Left lung (tissue), 10 donors: ENCODE data around the gene NPHP4. TPM values are rescaled to one million over a fixed set of nuclear protein-coding genes. Genes with fewer than 3 reads are reported as not detected.
A peak's percentile ranks its signal among the peaks of the same experiment; 100 is the strongest.

ENCODE experiments used
- ATAC-seq: fragments of 200-7000 bp; cut with Tn5 transposase; one replicate; pipeline ENCODE4 v1.9.1; 2020; ENCODE audit warnings: moderate library complexity
- DNase-seq, 4 donors: peaks; one replicate each; pipeline ENCODE4 v3.0.0-alpha.2; 2013 to 2020
- H3K27ac ChIP-seq, 2 donors: fragments of 200-600 bp; sonication (generic) in 1 of 2; one replicate each; pipeline versions ENCODE4 v1.5.0 to v1.8.0; 2020 to 2021
- H3K27me3 ChIP-seq, 2 donors: fragments of 200-600 bp; sonication (generic) in 1 of 2; one replicate each; pipeline versions ENCODE4 v1.5.0 to v1.8.0; 2020 to 2021
- H3K36me3 ChIP-seq, 2 donors: fragments of 200-600 bp; sonication (generic) in 1 of 2; one replicate each; pipeline versions ENCODE4 v1.5.0 to v1.8.0; 2020 to 2021
- H3K4me1 ChIP-seq, 2 donors: fragments of 200-600 bp; one replicate each; pipeline ENCODE4 v1.8.0; 2021
- H3K4me3 ChIP-seq, 2 donors: fragments of 200-600 bp; sonication (generic) in 1 of 2; one replicate each; pipeline versions ENCODE4 v1.5.0 to v1.8.0; 2020 to 2021; ENCODE audit warnings: mild to moderate bottlenecking in 1 of 2
- H3K9me3 ChIP-seq, 2 donors: fragments of 200-600 bp; sonication (generic) in 1 of 2; one replicate each; pipeline versions ENCODE4 v1.5.0 to v1.8.0; 2020 to 2021
- intact Hi-C, 2 donors: fragments of 100-400 bp; cut with DNase I; formaldehyde crosslinking; loops; one replicate each; pipeline versions ENCODE4 v1.11.2 to v1.14.2; 2022
- polyA plus RNA-seq, 6 donors: library from polyadenylated mRNA; unstranded; fragments of 120-200 nt; gene quantifications; one replicate each; pipeline ENCODE4 v1.2.1, GENCODE V29; 2013; ENCODE audit not compliant: insufficient read length in 6 of 6
- total RNA-seq, 2 donors: library from RNA; stranded (reverse); fragmentation: NEBNext Ultra II Directional; extraction: Animal tissue kit (Norgen Biotek cat#: 25700); gene quantifications; one replicate each; pipeline ENCODE4 v1.2.1, GENCODE V29; 2021
- TF ChIP-seq, protein P1 (sequence below), 2 donors: fragments of 200-600 bp; sonication (generic) in 1 of 2; IDR thresholded peaks; one replicate each; pipeline versions ENCODE4 v1.5.0 to v1.8.0; 2021; ENCODE audit warnings: antibody characterized with exemption in 2 of 2
- donor health status: DM: no; HTN: yes; CAD: no.
- donor health status: DM: no; HTN: no; CAD: no.

The NPHP4 gene
- total and polyA plus RNA-seq, 8 donors = 9.4 to 16.4 (median 10.2) TPM

DNA sequence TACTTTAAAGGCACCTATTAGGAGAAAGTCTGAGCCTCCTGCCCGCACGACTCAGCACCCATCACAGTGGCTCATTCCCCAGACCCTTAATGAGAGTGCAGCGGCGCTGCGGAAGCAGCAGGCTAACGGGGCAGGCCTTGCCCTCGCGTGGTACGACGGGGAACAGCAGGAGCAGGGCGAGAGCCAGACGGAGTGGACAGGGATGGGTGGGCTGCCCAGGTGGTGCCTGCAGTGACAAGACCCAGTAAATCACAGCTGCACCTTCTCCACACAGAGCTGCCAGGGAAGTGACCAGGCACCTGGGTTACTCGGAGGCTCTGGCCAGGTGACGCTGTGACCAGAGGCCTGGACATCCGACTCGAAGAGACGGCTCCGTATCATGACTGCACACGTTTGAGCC lies 131.9 kb downstream of the NPHP4 start:
- ATAC-seq = no peak
- Histone ChIP-seq H3K4me1 (no peaks in the 10 kb centered on the region), H3K27ac (no peak overlapping the region)

DNA sequence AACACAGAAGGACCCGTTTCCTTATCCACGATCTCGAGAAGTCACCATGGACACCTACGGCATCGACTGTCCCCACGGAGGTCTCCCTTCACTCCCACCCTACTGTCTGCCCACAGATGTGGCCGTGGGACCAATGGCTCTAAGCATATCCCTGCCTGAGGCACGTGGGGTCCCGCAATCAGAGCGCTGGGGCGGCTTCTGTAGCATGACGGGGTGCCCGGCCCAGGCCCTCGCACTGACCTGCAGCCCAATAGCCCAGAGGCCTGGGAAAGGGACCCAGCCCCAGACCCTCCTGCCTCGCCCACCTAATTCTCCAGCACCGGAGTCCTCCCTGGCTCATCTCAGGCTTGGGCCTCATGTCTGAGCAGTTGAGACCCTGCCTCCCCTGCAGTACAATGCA lies 132.5 kb downstream of the NPHP4 start:
- no peaks in the 10 kb centered on the region for H3K27me3 ChIP-seq

More for the DNA sequence above, 131.9 kb downstream of the NPHP4 start:
- TF ChIP-seq, protein P1, sequence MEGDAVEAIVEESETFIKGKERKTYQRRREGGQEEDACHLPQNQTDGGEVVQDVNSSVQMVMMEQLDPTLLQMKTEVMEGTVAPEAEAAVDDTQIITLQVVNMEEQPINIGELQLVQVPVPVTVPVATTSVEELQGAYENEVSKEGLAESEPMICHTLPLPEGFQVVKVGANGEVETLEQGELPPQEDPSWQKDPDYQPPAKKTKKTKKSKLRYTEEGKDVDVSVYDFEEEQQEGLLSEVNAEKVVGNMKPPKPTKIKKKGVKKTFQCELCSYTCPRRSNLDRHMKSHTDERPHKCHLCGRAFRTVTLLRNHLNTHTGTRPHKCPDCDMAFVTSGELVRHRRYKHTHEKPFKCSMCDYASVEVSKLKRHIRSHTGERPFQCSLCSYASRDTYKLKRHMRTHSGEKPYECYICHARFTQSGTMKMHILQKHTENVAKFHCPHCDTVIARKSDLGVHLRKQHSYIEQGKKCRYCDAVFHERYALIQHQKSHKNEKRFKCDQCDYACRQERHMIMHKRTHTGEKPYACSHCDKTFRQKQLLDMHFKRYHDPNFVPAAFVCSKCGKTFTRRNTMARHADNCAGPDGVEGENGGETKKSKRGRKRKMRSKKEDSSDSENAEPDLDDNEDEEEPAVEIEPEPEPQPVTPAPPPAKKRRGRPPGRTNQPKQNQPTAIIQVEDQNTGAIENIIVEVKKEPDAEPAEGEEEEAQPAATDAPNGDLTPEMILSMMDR (IDR thresholded peaks at IDR 0.05) = no peak
- intact Hi-C loops = no loop called here
- Histone ChIP-seq H3K9me3 (no peaks in the 10 kb centered on the region), H3K27me3 (no peaks in the 10 kb centered on the region), H3K4me3 (no peak overlapping the region), H3K36me3 (peaks cover 0 to 53% of the 10 kb centered on the region in 2 donors)
- DNase-seq = peak in 1 of 4 donors; percentile 65

DNA sequence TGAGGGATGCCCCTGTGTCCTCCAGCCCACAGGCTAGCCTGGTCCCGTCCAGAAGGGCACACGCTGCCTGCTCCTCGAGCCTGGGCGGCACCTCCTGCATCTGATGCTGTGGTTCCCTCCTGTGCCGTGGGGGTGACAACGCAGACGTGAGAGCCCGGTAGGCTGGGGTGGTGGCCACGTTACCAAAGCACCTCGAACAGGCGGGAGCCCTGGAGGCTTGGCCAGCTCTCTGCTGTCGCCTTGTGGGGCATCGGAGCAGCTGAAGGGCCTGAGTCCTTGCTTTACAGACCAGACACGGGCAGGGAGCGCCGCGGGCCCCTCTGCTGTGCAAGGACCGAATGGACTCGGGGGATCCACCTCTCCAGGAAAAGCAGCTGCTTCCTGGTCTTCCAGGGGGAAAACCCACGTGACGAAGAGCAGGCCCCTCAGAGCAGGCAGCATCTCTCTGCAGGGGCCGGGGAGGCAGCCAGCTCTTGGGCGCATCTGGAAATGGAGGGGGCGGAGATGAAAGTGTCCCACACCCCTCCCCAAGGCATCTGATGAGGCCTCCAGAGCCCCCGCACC lies 133.3 kb downstream of the NPHP4 start:
- peaks cover 0 to 39% of the 10 kb centered on the region in 2 donors for H3K36me3 ChIP-seq
- no peaks in the 10 kb centered on the region for H3K9me3 ChIP-seq
- TF ChIP-seq, protein P1 (IDR thresholded peaks at IDR 0.05) = no peak
- no peak overlapping the region for H3K4me3 ChIP-seq
- no peaks in the 10 kb centered on the region for H3K4me1 ChIP-seq
- ATAC-seq (no peak), DNase-seq (peak in 1 of 4 donors; percentile 72)
- H3K27me3 ChIP-seq = no peaks in the 10 kb centered on the region
- no peak overlapping the region for H3K27ac ChIP-seq
- intact Hi-C loops = no loop called here

More for the DNA sequence above, 132.5 kb downstream of the NPHP4 start:
- Histone ChIP-seq H3K4me1 (no peaks in the 10 kb centered on the region), H3K36me3 (peaks cover 0 to 48% of the 10 kb centered on the region in 2 donors), H3K9me3 (no peaks in the 10 kb centered on the region), H3K4me3 (no peak overlapping the region), H3K27ac (no peak overlapping the region)
- TF ChIP-seq, protein P1 (IDR thresholded peaks at IDR 0.05) = no peak
- DNase-seq = peak in 1 of 4 donors; percentile 61
- intact Hi-C loops = no loop called here
- no peak for ATAC-seq

DNA sequence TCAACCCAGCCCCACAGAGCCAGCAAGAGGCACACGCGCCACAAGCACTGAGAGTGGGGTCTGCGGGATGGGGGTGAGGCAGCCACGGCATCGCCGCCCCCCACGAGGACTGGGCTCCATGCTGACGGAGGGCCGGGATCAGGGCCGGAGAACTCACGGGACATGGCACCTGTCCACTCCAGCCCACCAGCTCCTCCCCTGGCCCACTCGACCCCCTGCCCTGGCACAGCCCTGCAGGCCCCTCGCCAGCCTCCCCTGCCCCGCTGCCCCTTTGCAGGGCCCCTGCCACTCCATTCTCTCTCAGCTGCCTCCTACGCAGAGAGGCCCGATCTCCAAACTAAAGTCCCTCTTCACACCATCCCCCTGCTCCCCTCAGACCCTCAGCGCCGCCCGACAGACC lies 134.0 kb downstream of the NPHP4 start:
- no peak overlapping the region for H3K27ac ChIP-seq
- H3K36me3 ChIP-seq = peaks cover 0 to 32% of the 10 kb centered on the region in 2 donors
- H3K4me1 ChIP-seq = no peaks in the 10 kb centered on the region
- TF ChIP-seq, protein P1 (IDR thresholded peaks at IDR 0.05) = no peak
- H3K4me3 ChIP-seq = no peak overlapping the region
- H3K27me3 ChIP-seq = no peaks in the 10 kb centered on the region
- intact Hi-C loops = no loop called here
- no peak for ATAC-seq
- DNase-seq = no peak
- H3K9me3 ChIP-seq = no peaks in the 10 kb centered on the region

DNA sequence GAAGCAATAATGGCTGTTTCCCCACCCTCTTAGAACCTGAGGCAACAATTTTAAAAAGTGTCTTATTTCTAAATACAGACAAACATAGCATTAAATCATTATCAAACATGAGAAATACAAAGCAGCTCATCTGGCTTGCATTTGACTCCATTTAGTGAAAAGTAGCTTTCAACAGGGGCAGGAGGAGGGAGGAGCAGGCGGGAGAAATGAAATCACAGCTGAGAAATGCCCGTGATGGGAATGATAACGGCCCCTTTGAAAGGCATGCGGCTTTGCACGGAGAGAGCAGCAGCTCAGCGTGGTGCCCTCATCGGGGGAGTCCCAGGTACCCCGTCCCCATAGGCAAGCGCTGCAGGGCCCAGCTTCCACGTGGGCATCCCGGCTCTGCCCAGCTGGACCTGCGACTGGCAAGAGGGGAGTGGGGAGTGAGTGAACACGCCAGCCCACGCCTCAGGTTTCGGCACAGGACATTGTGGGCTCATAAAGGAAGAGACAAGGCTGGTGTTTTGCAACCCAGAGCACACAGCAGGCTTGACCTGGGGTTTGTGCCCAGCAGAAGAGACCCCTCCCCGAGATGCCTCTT lies 134.6 kb downstream of the NPHP4 start:
- intact Hi-C loops = no loop called here
- H3K36me3 ChIP-seq = peaks cover 0 to 26% of the 10 kb centered on the region in 2 donors
- H3K9me3 ChIP-seq = no peaks in the 10 kb centered on the region
- TF ChIP-seq, protein P1 (IDR thresholded peaks at IDR 0.05) = no peak
- H3K27me3 ChIP-seq = peaks cover 0 to under 1% of the 10 kb centered on the region in 2 donors
- no peaks in the 10 kb centered on the region for H3K4me1 ChIP-seq
- no peak for ATAC-seq
- no peak for DNase-seq
- no peak overlapping the region for H3K4me3 ChIP-seq
- H3K27ac ChIP-seq = no peak overlapping the region
